HG03196 (cell line): Measurements from ENCODE around the gene RYR2.
"Not testable (repeated sequence)": the region's sequence is repeated elsewhere in the genome, so short reads cannot be mapped to it uniquely, and the experiment has no call there.

Experiments used
- ATAC-seq: cut with Tn5 transposase; IDR thresholded peaks from one replicate; pipeline ENCODE4 v1.9.1; 2021; ENCODE audit not compliant: unreplicated experiment

Gene RYR2

GRCh38 chr1:237249120-237249519 lies 207.1 kb downstream of the RYR2 start:
- ATAC-seq: no peak

GRCh38 chr1:237250055-237250454 lies 208.1 kb downstream of the RYR2 start:
- no peak for ATAC-seq

- ATAC-seq: no peak
Observed at GRCh38 chr1:237255071-237255470, 213.1 kb downstream of the RYR2 start.

GRCh38 chr1:237258871-237259270 lies 216.9 kb downstream of the RYR2 start:
- no peak for ATAC-seq

- ATAC-seq: no peak
Observed at GRCh38 chr1:237261198-237261597, 219.2 kb downstream of the RYR2 start.

GRCh38 chr1:237267743-237268142 lies 225.8 kb downstream of the RYR2 start:
- no peak for ATAC-seq

GRCh38 chr1:237269938-237270337 lies 228.0 kb downstream of the RYR2 start:
- ATAC-seq: no peak

GRCh38 chr1:237270353-237270752 lies 228.4 kb downstream of the RYR2 start:
- no peak for ATAC-seq

GRCh38 chr1:237277994-237278393 lies 236.0 kb downstream of the RYR2 start:
- not testable (repeated sequence) for ATAC-seq

- ATAC-seq: no peak
Observed at GRCh38 chr1:237279629-237280028, 237.6 kb downstream of the RYR2 start.

GRCh38 chr1:237281481-237281880 lies 239.5 kb downstream of the RYR2 start:
- no peak for ATAC-seq

GRCh38 chr1:237282208-237282783 lies 240.3 kb downstream of the RYR2 start:
- ATAC-seq: no peak

- ATAC-seq: no peak
Observed at GRCh38 chr1:237287876-237288521, 246.0 kb downstream of the RYR2 start.

GRCh38 chr1:237293804-237294203 lies 251.8 kb downstream of the RYR2 start:
- ATAC-seq: no peak

GRCh38 chr1:237296861-237297260 lies 254.9 kb downstream of the RYR2 start:
- ATAC-seq: no peak

- ATAC-seq: no peak
Observed at GRCh38 chr1:237300642-237301041, 258.7 kb downstream of the RYR2 start.

GRCh38 chr1:237303929-237304328 lies 261.9 kb downstream of the RYR2 start:
- no peak for ATAC-seq

- ATAC-seq: no peak
Observed at GRCh38 chr1:237306726-237307125, 264.7 kb downstream of the RYR2 start.

- no peak for ATAC-seq
Observed at GRCh38 chr1:237309595-237310118, 267.7 kb downstream of the RYR2 start.

- no peak for ATAC-seq
Observed at GRCh38 chr1:237316352-237316751, 274.4 kb downstream of the RYR2 start.

- no peak for ATAC-seq
Observed at GRCh38 chr1:237318748-237319147, 276.8 kb downstream of the RYR2 start.

GRCh38 chr1:237320890-237321289 lies 278.9 kb downstream of the RYR2 start:
- no peak for ATAC-seq

GRCh38 chr1:237324226-237324625 lies 282.2 kb downstream of the RYR2 start:
- no peak for ATAC-seq
